GM19035 (cell line): ENCODE data around the gene SUSD1.
"Not testable (repeated sequence)": the region's sequence is repeated elsewhere in the genome, so short reads cannot be mapped to it uniquely, and the experiment has no call there.

Experiments
- ATAC-seq: cut with Tn5 transposase; IDR thresholded peaks from one replicate; pipeline ENCODE4 v1.9.1; 2021; ENCODE audit not compliant: unreplicated experiment

The SUSD1 gene

DNA sequence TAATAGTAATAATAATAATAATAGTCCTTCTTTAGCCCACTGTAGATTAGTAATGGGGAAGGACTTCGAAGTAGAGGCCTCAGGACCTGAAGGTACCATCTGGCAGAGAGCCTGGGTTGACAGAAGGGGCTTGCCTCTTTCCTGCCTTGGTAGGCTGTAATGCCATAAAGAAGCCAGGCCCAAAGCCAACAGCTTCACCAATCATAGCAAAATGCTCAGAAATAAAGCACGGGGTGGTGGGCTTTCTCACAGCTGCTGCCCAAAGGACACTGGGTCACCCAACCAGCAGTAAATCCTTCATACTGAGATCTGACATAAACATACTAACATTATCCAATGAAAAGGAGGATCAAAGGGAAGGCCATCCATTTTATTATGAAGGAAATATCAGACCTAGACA, 70.7 kb downstream of the SUSD1 start:
- ATAC-seq: no peak

DNA sequence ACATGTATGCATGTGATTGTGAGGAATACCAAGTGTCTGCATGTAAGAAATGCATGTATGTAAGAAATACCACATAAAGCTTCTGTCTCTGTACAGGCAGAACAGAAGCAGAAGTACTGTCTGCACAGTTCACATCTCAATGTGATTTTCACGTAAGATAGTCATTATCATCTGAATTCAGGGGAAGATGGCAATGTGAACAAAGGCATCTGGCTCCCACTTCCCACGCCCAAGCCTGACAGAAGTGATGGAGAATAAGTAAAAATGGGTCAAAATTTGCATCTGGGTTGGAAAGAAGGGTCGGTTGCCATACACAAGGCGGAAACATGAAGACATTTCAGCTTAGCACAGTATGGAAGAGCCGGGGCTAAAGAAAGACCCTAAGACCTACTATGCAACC, 71.7 kb downstream of the SUSD1 start:
- no peak for ATAC-seq

DNA sequence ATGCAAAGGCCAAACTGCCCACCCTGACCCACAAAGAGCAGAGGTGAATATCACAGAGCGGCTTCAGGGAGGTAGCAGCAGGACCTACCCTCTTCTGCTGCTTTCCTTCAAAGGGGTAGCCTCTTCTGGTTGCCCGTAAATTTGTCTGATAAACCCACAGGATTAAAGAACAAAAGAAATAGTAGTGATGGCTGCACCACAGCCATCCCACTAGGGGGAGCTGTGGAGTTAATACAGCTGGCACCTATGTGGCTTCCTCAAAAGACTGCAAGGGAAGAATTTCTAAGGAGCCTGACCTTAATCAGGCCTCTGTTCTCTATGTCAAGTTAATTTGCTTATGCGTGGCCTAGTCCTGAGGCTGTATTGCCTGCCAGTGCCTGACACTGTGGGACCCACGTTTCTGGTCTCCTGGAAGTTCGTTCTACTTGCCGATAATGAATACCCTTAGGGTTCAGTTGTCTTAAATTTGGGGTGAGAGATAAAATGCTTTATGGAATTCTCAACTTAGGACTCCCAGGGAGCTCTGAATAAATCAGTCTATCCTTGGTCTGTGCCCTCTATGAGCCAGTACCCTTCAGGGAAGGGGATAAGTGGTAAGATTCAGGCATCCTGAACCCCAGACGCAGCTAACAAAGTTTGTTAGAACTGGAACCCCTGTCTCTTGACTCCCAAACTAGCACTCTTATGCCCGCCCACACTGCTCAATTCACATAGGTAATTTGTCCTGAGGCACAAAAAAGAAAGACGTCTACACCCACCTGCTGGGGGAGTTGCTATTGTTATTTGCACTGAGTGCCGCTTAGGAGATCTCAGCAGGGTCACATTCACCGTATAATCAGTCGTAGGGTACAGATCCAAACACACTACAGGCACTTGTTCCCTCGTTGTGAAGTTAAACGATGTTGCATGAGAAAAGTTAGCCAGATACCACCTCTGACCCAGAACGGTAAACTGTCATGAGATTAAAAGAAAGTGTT, 77.1 kb downstream of the SUSD1 start:
- ATAC-seq: no peak

DNA sequence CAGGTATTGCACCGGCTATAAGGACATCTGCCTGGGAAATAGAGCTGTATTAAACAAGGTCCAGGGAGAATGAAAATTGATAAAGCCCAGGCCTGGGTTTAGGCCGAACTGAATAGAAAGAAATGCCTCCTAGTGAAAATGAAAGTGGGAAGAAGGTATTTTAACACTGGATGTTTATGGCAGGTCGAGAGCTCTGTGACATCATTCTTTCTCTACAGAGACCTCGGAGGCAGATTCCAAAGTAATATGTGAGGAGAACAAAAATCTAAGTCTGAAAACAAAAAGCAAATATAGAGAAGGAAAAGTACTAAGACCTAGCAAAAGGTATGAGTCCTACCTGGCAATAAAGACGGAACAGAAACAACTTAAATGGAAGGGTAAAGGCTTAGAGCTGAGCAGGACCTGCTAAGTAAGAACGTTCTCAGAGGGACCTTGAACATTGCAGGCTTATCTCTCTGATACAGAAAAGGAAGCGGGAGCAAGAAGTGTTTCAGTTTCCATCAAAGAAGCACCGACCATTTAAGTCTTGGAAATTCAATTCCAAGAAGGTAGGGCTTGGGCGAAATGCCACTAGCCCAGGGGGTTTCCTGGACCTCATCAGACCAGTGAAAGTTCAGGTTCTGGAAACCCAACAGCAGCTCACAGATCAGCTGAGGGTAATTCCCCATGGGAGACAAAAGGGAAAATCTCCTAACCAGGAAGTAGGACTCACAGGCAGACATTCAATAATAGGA, 80.0 kb downstream of the SUSD1 start:
- no peak for ATAC-seq

DNA sequence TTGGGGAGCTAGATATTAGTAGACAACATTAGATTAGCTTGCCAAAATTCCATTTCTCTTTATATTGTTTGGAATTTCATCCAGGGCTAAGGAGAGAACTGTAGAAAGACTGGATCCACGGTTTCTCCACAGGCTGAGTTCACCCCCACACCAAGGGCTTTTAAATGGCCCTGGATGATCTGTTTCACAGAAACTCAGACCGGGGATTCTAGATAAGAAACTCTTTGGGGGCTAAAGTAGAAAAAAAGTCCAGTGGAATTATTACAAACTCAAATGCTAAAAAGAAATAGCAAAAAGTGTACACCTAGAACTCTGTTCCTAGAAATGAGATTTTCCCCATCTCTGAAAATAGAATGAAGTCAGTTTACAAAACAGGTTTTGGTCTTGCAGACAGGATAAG, 80.9 kb downstream of the SUSD1 start:
- no peak for ATAC-seq

DNA sequence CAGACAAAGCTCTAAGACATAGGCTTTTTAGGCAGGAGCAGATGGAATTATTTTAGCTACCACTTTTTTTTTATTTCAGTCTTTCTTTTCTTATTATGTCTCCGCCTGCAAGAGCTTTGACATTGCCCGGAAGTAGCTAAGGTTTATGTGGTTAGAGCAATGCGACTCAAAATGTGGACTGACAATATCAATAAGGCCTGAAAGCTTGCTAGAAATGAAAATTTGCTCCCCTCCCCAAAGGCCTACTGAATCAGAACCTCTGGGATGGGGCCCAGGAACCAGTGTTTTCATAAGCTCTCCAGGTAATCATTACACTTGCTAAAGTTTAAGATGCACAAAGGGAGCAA, 81.3 kb downstream of the SUSD1 start:
- ATAC-seq: no peak

DNA sequence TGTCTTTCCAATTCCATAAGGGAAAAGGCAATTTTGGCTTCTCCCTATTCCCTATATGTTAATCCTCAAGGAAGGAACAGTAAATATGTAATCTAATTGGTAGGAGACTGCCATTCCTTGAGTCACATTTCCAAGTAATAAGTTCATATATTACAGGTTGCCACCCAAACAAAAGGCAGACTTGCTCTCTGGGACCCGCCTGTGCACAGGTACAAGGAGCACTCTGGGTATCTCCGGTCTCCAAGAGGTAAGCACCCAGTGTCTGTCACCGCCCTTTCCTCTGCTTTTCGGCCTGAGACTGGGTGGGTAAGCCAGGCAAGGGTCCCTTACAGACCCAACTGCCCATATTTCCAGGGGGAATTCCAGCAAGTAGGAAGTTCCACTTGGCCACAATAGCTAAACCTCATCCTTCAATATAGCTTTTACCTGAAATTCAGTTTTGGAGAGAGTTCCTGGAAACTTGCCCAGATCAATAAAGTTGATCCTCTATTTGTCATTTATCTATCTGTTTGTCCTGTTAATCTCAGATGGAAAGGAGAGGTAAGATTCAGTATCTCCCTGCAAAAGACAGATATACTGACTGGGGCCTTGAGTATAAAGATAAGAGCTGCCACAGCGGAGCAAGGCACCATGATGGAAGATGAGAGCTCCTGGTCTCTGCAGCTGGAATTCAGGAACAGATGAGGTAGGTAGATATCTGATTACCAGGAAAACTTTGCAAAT, 81.8 kb downstream of the SUSD1 start:
- ATAC-seq: no peak

DNA sequence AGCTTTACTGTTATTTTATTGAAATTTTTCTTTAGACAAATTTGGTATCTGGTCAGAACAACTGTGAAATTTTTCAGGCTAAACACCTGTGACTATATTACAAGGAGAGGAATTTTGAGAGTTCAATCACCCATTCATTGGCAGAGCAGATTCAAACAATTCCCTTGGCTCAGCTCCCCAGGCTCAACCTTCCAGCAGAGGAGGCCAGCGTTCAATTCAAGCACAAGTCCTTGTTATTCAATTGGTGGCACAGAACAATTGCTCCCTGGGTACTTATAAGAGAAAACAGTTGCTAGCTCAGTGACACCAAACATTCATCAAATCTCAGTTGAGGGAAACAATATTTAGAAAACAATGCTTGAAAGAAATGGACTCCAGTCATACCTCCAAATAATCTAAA, 83.3 kb downstream of the SUSD1 start:
- ATAC-seq: no peak

DNA sequence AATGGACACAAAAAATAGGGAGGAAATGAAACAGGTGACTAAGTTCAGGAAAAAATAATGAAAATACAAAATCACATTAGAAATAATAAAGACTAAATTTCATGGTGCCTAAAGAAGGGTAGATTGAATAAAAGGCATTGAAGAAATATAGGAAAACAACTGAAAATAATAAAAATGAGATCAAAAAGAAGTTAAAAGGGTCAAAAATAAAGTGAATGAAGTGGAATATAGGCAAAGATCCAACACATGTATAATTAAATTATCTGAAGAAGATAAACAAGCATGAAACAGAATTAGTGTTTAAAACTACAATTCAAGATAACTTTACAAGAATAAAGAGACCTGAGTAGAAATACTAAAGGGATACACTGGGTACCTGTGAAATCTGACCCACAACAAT, 87.6 kb downstream of the SUSD1 start:
- ATAC-seq: no peak

DNA sequence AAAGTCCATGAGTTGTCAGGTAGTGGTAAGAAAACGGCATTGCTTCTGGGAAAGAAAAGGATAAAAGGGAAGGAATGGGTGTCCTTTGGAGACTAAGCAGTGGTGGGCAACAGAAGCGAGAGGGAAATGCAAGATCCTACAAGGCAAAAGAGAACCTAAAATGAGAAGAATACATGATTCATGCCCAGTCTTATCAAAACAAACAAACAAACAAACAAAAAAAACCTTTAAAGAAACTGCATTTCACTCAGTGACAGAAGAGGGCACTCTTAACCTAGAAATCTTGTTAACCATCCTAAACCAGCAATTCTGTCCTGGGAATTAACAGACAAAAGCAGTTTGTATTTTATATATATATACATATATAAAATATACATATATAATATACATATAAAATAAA, 88.5 kb downstream of the SUSD1 start:
- ATAC-seq: no peak

DNA sequence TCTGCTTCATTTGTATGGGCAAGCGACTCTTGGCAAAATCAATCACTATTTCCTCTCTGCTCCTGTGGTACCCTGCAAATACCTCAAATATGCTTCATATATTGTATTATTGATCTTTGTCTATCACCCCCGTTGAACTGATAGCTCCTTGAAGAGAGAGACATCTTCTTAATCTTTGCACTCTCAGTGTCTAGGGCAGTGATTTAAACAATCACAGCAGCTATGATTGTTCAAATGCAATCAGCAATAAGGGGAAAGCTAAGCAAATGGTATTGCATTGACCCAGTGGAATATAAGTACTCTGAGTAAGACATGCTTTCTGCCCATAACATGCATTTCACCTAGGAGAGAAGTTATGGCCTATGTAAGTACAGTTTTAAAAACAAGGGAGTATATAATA, 90.2 kb downstream of the SUSD1 start:
- no peak for ATAC-seq

DNA sequence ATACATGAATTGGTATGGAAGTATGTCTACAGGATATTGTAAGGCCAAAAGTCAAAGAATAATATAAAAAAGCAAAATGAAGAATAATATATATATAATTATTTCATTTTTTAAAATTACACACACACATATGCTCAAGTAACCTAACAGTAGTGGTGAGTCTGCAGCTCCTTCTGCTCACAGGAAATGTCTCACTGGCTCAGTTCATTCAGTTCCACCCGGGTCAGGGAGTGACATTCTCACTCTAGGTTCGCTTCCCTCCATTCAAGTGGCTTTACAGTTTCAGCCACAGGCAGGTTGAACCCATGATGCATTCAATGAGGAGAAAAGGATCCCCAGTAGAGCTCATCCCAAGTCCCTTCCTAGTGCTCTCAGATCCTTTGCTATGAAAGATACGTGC, 90.8 kb downstream of the SUSD1 start:
- ATAC-seq: no peak

DNA sequence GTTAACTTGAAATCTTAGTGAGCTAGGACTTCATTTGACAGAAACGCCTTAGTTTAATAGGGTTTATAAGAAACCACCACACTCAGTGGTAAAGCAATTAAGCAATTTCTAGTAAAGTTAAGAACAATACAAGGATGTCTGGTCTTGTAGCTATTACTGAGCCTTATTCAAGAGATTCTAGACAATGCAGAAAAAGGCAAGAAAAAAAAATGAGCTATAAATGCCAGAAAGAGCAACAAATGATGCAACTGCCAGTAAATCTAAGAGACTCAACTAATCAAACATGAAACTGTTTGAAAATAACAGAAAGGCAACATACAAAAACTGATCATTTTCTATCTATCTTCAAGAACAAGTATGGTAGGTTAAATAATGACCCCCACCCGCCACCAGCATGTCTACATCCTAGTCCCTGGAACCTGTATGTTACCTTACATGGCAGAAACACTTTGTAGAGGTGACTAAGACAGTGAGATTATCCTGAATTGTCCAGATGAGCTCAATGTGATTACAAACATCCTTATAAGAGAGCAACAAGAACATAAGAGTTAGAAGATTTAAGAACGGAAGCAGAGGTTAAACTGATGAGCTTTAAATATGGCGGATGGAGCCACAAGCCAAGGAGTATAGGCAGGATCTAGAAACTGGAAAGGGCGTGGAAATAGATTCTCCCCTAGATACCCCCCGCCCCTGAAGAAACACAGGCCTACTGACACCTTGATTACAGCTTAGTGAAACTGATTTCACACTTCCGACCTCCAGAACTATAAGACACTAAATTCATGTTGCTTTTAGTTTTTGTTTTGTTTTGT, 93.0 kb downstream of the SUSD1 start:
- no peak for ATAC-seq

DNA sequence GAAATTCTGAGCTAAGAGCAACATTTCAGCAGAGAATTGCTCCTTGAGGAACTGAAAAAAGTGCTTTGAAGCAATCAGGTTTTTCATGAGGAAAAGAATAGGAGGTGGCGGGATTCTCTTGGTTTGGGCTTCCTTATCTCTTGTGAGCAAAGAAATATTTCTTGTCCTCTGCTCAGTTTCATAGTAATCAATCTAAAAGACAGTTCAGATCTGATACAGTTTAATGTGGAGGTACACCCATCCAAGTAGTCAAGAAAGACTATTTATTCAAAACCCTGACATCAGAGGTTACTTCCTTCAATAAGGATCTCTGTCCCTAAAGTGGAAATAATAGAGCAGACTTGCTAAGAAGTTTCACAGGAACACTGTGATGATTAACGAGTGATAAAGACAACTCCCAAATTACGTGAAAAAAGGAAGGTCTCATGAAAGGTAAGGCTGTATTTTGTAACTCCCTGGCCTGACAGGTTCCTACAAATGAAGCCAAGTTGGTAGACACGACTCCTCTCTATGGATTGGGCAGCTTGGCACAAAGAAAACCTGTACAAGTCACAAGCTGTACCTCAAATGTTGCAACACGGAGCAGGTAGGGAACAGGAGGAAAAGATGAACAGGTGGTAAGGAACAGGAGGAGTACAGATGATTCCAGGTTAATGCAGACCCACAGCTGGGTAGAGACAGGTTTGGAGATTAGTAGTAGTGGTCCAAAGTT, 94.1 kb downstream of the SUSD1 start:
- no peak for ATAC-seq

DNA sequence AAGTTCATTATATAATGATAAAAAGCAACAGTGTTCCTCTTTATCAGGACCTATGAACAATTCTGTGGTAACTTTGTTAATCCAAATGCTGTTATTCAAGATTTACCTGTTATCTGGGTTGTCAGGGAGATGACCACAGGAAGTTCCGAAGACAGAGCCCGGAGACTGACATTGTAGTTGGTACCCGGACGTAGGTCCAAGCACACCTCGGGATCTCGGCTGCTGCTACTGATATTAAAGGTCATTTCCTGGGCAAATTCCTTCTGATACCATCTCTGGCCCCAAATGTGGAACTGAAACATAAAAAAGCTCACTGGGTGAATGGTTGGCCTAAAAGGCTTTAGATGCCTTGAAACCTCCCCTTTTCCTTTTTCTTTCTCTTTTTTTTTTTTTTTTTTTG, 96.7 kb downstream of the SUSD1 start:
- peak; percentile 69 for ATAC-seq

DNA sequence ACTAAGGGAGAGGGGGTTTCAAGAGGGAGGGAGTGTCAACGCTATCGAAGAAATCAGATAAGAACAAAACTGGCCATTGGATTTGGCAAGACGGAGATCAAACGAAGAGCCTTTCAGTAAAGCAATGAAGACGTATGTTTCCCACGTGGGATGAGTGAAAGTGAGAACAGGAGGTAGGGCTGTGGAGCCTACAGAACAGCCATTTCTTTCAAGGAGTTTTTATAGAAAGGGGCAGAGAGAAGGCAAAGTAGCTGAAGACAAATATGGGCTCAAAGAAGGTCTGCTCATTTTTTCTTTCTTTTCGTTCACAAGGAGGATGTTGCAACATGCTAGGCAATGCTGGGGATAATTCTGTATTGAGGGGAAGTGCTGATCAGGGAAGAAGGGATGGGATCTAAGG, 98.3 kb downstream of the SUSD1 start:
- no peak for ATAC-seq

DNA sequence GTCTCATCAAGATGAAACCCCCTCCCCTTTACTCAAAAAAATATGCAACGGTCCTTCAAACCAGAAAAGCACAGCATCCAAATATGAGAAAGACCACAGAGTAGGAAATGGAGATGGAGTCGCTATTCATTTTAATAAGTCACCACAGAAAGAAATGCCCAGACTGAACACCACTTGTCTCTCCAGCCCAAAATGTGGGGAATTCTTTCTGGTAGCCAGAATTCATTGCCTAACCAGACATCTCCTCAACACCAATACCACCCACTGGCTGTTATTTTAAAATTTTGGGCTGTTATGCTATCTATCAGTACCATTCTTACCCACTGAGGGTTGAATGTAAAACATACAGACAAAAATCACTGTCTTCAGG, 100.1 kb downstream of the SUSD1 start:
- ATAC-seq: no peak

DNA sequence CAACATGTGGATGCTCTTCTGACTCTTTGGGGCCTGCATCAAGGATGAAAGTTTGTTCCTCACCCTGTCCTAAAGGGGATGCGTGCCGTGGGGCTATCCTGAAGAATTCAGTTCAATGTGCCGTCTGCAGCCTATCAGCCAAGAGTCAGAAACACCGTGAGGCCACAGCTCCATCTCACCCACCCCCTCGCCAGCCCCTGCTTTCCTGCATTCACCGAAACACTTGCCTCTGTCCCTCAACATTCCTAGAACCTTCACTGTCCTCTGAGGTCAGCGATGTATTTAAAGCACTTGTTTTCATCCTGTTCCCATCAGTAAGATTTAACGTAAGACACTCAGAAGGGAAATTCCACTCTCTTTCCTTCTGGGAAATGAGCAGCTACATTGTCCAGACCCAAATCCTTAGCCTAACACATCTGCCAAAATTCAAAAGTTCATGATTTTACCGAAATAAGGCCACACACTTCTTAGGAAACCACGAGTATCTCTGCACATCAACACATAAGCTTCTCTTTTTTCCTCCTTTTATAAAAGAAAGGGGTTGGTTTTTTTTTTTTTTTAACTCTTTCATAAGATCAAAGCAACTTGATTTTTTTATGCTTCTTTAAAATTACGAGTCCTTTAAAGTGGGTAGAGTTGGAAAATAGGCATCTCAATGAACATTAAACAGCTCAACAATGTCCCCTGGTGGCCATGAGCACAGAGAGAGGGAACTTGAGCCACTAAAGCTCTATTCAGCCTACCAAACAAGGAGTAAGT, 100.7 kb downstream of the SUSD1 start:
- ATAC-seq: peak; percentile 53

DNA sequence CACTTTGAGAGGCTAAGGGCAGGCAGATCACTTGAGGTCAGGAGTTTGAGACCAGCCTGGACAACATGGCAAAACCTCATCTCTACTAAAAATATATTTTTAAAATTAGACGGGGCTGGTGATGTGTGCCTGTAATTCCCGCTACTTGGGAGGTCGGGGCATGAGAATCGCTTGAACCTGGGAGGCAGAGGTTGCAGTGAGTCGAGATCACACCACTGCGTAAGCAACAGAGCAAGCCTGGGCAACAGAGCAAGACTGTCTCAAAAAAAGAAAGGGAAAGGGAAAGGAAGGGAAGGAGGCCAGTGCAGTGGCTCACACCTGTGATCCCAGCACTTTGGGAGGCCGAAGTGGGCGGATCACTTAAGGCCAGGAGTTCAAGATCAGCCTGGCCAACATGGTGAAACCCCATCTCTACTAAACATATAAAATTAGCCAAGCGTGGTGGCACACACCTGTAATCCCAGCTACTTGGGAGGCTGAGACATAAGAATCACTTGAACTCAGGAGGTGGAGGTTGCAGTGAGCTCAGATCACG, 101.4 kb downstream of the SUSD1 start:
- not testable (repeated sequence) for ATAC-seq
